ENCODE results near the gene RASSF9. TPM values are rescaled to one million over a fixed set of nuclear protein-coding genes. Genes with fewer than 3 reads are reported as not detected.

Gene RASSF9
- total RNA-seq, 1 donor from 2014 or later: 2.2 TPM

DNA sequence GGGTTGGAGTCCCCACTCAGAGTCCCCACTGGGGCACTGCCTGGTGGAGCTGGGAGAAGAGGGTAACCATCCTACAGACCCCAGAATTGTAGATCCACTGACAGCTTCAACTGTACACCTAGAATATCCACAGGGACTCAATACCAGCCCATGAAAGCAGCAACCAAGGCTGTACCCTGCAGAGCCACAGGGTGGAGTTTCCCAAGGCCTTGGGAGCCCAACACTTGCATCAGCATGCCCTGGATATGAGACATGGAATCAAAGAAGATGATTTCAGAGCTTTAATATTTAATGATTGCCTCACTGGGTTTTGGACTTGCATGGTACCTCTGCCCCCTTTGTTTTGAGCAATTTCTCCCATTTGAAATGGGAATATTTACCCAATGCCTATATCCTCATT lies 80.4 kb downstream of the RASSF9 start:
- peaks cover 2% of the 10 kb centered on the region for H3K4me1 Mint-ChIP-seq (ENCODE audit: unreplicated experiment)

More for the DNA sequence above, 80.4 kb downstream of the RASSF9 start:
- TF ChIP-seq, protein P1, sequence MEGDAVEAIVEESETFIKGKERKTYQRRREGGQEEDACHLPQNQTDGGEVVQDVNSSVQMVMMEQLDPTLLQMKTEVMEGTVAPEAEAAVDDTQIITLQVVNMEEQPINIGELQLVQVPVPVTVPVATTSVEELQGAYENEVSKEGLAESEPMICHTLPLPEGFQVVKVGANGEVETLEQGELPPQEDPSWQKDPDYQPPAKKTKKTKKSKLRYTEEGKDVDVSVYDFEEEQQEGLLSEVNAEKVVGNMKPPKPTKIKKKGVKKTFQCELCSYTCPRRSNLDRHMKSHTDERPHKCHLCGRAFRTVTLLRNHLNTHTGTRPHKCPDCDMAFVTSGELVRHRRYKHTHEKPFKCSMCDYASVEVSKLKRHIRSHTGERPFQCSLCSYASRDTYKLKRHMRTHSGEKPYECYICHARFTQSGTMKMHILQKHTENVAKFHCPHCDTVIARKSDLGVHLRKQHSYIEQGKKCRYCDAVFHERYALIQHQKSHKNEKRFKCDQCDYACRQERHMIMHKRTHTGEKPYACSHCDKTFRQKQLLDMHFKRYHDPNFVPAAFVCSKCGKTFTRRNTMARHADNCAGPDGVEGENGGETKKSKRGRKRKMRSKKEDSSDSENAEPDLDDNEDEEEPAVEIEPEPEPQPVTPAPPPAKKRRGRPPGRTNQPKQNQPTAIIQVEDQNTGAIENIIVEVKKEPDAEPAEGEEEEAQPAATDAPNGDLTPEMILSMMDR (IDR thresholded peaks at IDR 0.05; ENCODE audit: unreplicated experiment): no peak
- Mint-ChIP-seq H3K27ac (ENCODE audit: unreplicated experiment) (no peak overlapping the region), H3K27me3 (ENCODE audit: unreplicated experiment) (peaks cover 2% of the 10 kb centered on the region), H3K4me3 (ENCODE audit: unreplicated experiment) (no peak overlapping the region), H3K9me3 (ENCODE audit: unreplicated experiment) (peaks cover 12% of the 10 kb centered on the region), H3K36me3 (ENCODE audit: low read depth, unreplicated experiment) (peaks cover 16% of the 10 kb centered on the region)
- DNase-seq (ENCODE audit: low spot score): no peak

Other genes starting within 250 kb of the RASSF9 start
- gene NTS, start 37.9 kb upstream of the RASSF9 start, total RNA-seq (ENCODE audit: unreplicated experiment): 79.2 TPM